ENCODE results near the gene ASPG.

The ASPG gene

DNA sequence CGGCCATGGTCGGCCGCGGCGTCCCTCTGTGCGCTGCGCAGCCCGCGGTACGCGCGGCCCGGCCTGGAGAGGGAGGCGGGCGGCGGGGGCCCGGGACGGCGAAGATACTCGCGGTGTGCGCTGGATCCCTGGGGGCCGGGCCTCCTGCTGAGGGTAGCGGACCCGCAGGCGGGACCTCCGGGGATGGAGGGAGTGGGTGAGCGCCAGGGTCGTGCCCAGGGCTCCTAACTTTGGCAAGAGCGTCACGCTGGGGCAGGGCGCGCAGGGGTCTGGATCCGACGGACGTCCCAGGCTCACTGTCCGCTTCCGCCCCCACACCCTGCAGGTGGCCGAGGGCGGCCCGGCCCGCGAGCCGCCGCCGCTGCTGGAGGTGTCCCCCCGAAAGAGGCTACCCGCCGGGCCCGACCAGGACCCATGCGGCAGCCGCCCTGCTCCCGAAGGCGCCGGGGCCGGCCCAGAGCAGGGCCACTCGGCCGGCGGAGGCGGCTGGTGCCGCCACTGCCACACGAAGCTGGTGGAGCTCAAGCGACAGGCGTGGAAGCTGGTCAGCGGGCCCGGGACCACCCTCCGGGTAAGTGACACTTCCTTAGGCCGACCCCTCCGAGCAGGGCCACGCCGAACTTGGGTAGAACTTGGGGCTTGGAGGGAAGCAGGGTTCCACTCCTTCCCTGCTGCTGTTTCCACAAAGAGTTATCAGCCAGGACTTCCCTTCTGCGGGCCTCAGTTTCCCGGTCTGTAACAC, 53.4 kb downstream of the ASPG start:
- DNase-seq: no peak

DNA sequence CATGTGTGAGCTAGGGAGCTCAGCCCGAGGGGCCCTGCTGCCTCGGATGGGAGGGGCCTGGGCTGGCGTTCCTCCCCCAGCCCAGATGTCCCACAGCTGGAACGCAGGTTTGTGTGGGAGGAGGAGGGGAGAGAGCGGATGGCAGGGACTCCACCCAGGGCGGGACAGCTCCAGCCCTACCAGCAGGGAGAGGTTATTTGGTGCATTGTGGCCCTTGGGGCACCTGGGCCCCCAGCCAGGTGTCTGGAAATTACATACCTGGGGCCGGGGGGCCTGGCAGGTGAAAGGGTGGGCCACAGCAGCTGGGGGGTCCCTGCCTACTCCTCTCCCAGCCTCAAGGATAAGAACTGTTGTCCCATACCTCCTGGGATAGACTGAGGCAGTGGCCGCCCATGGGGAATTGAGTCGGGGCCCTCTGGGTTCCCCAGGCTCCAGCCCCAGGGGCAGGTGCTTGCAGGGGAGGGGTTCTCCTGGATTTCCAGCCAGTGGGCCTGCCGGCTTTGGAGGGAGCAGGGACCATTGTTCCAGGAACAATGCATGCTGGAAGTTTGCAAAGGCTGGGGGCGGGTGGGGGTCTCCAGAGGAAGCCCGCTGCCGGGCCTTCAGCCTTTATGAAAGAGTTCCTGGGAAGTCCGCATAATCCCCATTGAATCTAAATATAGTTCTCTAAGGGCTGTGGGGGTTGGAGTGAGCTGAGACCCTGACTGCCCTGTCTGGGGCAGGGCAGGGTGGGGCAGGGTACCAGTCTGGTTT, 54.1 kb downstream of the ASPG start:
- no peak for DNase-seq

DNA sequence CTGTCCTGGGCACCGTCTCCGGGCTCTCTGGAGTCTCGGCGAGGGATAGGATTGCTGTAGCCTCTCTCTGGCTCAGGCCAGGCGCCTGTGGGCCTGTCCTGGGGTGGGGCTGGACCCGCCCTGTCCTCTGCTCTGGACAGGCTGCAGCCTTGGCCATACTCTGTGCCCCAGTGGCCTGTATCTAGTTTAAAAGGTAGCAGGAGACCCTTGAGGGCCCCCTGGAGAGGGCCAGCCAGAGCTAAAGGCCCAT, 54.6 kb downstream of the ASPG start:
- DNase-seq: no peak

DNA sequence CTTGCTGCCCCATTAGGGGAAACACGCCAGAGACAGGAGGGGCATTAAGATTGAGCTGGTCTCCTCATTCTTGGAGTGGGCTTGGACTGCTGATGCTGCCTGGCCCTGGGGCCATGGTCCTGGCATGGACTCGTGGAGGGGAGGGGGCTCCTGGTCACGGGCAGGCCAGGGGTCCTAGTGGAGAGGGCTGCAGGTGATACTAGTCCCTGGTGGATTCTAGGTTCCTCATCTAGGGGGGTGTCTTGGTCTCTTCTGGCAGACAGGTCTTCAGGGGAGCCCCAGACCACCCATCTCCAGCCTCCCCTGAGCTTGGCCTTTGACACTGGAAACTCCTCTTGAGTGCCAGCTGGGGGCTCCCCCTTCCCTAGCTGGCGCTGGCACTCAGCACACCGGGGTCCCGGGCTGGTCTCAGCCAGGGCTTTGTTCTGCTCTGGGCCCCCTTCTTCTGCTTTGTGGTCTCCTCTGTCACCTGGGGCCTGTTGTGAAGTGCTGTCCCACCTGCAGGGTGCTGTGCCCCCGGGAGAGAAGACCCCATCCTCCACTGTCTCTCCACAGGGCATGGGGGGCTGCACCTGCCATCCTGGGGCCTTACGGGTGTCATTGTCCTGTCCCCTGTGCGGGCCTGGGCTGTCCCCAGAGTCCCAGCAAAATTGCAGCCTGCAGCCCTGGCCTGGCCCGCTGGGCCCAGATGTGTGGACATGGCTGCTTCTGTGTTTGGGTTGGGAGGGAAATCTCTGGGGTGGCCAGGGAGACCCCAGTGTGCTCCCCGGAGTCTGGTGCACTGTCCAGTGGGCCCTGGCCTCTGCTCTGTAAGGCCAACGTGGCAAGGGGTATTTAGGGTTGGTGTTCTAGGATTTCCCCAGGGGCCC, 55.2 kb downstream of the ASPG start:
- DNase-seq: no peak

DNA sequence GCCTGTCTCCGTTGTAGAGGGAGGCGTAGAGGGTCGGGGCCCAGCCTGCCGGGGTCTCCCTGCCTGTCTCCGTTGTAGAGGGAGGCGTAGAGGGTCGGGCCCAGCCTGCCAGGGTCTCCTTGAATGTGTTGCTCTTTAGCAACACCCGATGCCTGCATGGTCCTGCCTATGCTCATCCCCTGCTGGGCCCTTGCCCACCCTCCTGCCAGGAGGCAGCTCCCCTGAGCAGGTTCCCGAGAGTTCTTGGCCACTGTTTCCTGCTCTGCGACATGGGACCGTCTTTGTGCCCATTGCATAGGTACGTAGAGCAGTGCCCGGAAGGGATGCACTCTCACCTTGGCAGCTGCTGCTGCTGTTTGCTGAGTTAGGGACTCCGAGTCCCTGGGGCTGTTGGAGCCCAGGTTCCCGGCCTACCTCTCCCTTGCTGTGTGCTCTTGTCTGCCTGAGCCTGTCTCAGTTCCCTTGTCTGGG, 56.2 kb downstream of the ASPG start:
- DNase-seq: no peak

DNA sequence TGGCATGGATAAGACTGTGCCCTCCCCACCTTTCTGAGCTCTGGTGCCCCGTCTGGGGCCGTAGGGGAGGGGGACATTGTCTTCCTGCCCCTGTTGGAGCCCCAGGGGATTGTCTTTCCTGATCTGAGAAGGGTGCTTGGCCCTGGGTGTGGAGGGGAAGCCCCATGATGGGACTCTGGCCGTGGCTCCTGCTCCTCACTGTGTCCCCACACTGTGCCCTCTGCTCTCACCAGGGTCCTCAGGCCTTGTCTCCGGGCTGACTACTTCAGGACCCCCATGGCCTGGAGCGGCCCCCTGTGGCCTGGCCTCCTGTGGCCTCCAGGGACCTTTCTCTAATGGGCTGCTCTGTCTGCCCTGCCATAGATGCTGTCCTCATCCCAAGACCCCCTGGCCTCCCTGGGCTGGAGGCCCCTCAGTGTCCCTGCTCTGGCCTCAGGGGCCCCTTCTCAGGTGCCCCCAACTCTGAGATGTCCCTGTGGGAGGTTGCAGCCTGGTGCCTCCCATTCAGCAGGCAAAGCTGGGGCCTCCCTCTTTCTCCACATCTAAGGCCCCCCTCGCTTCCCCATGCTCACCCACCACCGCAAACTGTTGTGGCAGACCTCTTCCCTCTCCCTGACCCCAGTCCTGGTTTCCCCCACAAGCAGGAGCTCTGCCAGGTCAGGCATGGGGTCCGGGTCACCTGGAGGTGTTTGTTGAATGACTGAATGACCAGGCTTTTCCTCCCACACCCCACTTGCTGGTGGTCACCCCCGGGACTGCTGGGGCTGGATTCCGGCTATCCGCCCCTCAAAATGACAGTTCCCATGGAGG, 56.8 kb downstream of the ASPG start:
- no peak for DNase-seq

DNA sequence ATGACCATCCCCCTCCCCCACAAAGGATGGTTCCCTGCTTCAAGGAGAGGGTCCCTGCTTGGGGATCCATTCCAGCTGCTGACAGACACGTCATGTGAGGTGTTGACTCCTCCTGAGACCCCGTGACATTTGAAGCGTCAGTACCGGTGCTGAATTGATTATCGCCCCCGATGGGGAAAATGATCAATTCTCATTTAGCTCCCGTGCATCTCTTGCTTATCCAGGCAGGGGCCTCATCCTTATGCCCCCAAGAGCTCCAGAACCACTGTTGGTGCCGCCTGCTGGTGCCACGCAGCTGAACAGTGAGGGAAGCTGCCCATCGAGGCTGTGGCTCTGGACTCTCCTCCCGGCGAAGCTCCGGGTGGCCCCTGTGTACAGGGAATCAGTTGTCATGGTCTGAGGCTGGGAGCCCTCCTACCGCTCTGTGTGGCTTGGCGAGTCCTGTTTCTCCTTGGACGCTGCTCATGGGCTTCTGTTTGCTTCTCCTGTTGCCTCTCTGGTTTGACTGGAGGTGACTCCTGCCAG, 57.5 kb downstream of the ASPG start:
- no peak for DNase-seq

DNA sequence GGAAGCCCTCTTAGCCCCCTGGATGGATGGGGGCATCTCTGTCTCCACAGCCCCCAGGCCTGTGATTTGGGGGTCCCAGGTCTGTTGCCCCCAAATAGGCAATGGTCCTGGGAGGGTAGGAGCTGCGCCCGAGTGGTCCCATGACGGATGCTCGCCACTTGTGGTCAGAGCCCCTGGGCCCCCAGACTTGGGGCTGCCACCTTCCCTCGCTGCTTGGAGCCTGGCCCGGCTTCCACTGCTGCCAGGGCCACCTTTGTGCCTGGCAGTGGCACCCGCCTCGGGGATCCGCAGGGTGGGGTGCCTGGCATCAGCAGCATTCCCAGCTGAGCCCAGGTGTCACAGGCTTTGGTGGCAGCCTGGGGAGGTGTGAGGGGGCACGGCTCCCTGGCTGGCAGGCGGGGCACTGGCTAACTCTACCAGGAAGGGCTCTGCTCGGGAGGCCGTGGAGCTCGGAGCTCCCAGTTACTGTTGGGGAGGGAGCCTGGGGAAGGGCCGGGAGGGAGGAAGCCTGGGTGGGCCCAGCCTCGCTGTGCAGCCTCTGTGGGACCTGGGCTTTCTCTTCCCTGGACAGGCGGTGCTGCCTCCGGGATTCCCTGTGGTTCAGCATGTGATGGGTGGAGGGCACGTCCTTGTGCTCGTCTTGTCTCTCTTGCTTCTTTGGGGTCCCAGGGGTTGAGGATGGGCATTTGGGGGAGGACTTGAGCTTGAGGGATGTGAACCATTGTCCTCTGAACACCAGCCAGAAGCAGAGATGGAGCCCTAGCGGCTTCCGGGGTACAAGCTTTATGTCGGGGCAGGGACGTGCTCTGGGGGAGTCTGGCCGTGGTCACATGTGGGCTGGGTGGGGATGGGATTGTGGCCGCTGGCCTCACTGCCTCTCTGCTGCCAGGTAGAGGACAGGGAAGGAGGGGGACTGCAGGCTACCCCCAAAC, 58.3 kb downstream of the ASPG start:
- DNase-seq: no peak

DNA sequence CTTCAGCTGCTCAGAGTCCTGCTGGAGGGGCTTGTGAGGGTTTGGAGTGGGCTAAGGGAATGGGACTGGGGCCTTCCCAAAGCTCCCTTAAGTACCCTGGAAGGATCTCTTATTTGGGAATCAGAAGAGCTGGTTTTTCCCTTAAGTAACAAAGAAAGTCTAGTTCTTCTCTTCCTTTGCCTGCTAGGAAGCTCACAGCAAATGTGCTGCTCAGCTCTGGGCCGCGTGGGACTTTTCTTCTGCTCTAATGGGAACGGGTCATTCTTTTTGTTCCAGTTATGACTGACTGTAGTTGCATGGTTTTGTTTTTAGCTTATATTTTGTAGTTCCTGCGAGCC, 58.9 kb downstream of the ASPG start:
- DNase-seq: no peak

DNA sequence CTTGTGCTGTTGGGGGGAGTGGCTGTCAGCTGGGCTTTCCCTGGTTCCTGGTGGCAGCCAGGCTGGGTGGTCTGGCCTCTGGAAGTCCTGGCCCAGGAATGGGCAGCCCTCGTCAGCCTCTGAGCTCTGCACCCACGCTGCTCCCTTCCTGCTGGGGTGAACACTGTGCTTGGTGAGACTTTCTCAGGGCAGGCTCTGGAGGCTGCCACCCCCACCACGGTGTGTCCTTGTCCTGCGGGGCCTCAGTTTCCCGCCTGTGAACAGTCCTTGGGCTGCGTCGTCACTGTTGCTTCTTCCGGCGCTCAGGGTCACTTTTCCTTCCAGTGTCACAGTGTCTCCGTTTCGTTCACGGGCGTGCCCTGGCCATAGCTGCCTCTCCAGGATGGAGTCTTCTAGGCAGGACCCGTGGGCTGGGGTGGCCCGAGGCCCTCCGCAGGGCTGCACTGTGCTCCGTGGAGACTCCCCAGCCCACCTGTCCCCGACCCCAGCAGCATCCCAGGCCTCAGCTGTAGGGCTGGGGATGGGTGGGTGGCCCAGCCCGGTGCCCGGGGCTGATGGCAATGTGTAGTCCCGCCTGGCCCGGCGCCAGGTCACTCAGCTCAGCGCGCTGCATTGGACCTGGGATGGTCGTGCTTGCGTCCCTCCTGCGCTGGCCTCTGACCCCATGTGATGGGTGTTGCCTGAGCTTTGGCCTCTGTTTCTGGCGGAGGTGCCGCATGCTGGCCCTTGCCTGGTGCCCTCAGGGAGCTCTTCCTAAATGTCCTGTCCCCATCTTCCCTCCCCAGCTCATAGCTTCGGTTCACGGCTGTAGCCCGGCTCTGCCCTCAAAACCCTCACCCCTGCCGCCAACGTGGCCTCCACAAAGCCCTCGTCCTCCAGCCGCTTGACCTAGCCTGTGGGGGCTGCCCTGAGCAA, 59.7 kb downstream of the ASPG start:
- DNase-seq: no peak

DNA sequence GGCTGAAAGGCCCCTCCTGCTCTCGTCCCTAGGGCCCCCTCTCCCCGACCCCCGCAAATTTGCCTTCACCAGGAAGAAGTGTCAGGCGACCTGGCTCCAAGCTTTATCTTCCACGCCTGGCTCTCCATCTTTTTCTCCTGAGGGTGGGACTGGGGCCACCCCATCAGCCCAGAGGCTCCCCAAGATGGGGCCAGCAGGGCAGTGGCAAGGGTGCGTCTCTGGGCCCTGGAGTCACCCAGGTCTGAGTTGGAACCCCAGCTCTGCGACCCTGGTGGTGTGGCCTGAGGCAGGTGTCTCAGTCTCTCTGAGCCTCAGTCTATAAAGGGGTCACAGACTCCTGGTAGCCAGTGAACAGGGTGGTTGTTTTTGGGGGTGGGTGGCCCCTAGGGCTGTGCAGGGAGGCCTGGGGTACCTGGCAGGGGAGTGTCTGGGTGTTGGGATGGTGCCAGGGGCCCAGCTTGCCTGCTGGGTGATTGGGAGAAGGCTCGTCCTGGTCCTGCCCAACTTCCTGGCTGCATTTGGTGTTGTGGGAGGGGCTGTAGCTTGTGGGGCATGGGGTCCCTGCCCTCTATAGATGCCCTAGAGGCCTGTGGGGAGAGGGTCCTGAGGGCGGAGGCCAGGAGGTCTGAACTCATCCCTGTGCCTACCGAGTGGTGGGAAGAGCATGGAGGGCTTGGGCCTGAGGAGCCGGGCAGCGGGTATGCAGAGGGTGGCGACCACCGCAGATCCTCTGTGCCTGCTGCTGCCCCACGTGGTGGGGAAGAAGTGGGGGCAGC, 60.5 kb downstream of the ASPG start:
- DNase-seq: no peak

DNA sequence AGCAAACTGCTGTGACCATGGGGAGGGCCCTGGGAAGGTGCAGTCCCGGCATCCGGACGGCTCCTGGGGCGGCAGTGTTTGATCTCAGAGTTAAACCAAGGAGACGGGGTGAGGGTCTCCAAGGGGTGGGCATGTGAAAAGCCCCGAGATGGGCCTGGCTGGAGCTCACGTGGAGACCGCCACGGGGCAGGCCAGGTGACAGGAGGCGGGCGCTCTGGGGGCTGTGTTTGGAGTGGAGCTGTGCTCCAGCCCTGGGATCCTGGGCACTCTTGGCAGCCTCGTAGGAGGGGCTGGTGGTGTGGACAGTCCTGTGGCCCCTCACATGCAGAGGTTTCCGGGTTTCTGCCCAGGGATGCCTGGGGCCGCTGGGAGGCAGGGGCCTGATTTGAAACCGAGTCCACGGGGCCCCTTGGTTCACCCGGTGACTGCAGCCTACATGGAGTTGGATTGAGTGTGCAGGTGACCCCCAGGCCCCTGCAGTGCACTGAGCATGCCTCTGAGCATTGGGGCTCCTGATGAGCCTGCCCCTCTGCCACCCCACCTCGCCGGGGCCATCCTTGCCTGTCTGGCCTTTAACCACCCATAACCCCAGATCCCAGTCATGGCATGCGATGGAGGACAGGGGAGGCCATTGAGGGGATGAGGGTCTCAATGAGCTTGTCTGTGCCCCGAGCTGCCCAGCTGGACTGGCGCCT, 61.3 kb downstream of the ASPG start:
- no peak for DNase-seq

DNA sequence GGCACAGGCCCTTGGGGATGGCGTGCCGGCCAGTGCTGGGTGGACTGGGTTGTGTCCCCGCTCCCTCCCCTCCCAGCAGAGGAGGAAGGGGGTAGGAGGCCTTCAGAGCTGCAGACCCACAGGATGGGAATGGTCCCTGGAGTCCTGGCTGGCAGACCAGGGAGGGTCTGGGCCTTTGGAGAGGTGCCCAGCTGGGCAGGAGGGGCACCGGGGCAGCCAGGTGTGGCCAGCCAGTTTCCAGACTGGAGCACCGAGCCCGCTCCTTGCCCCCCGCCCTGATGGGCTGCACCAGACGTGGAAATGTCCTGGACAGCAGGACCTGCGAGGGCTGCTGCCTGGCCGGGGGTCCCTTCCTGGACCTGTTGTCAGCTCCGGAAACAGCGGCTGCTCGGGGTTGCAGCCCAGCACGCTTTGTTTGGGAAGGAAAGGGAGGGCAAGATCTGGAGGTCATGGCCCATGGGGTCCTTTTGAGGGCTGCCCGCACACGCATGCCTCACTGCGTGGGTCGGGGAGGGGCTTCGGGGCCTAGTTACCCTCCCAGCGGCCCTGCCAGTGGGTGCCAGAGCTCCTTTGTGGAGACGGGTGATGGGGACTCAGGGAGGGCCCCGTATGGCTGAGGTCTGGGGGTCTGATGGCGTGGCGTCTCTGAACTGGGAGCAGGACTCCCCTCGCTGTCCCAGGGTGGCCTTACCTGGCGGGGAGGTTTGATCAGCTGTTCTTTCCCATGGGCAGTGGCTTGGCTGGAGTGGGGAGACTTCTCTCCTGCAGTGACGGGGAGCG, 62.0 kb downstream of the ASPG start:
- DNase-seq: no peak

DNA sequence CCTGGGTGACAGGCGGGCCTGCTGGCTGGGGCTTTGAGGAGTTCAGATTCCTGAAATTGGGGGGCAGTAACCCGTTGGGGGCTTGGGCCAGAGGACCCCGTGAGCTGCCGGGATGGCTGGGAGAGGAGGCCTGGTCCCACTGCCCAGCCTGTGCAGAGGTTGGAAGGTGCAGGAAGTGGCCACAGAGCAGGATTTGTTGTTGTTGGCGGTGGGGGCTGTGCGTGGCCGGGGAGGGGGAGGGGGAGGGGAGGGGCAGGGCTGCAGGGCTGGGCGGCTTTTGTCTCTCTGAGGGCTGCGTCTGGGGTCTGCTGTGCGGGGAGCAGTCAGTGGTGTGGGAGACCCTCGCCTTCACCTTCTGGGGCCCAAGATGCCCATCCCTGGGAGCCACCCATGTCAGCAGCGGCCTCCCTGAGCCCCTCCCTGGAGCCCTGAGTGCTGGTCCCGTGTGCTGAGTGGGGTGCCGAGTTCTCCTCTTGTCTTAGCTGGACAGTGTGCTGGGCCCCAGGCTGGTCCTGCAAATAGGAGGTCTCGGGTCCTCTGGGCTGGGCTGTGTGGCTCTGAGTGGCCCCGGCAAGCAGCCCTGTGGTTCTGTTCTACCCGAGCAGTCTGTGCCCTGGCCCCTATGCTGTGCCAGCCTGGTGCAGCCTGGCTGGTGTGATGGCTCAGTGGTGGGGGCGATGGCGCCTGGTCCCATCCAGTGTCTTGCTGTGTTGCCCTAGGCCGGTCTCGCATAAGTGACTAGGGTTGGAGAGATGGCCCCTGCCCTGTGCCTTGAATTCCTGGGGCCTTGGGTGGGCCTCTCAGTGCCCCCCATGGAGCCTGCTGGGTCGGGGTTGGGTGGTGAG, 63.2 kb downstream of the ASPG start:
- no peak for DNase-seq

DNA sequence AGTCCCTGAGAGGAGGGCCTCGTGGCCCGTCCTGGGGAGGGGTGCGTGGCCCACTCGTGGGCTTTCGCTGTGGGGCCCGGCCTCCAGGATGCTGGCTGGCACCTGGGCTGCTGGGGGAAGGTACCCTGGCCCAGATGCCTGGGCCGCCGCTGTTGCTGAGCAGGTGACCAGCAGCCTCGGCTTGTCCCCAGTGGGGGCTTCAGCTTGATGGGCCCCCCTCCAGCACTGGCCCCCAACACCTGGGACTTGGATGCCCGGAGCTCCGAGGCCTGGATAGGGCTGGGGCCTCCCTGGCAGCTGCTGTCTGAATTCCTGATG, 63.7 kb downstream of the ASPG start:
- DNase-seq: no peak

DNA sequence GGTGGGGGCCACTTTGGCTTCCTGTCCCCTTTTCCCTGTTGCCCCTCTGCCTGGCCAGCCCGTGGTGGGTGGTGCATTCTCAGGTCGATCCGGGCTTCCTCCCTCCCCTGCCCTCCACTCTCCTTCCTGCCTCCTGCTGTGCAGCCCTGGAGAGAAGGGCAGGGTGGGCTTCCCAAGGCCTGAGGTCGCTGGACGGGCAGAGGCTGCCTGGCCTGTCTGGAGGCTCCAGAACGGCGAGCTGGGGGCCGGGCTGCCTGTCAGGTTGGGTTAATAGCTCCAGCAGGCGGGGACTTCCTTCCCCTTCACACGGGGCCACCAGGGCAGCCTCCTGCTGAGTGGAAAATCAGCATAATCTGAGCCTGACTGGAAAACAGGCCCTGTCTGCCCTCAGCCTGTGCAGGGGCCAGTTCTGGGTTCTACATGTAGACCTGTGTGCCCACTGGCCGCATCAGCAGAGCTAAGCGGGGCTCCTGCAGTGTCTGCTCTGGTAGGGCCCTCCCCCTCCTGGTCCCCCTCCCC, 64.2 kb downstream of the ASPG start:
- DNase-seq: no peak

All from KG1 (cell line).